ENCODE data around the gene C1QL4.
"Not testable (repeated sequence)": the region's sequence is repeated elsewhere in the genome, so short reads cannot be mapped to it uniquely, and the experiment has no call there.

C1QL4 gene

GRCh38 chr12:49336645-49337584 lies at the start of gene C1QL4:
C1QL4 (minus strand) TSS chr12:49337188; CDS start chr12:49336477, 711 bp downstream.
- H3K4me1 Mint-ChIP-seq, result peaks cover 18% of the 10 kb centered on the region
- peak; percentile 78 for ATAC-seq
- peak; percentile 94 to 96 for DNase-seq (ENCODE audit: low spot score in 2 of 2)
- H3K4me3 Mint-ChIP-seq, result peak within 1 kb of the TSS; percentile 52
- H3K9me3 Mint-ChIP-seq, result no peaks in the 10 kb centered on the region
- peaks cover 4% of the 10 kb centered on the region for H3K36me3 Mint-ChIP-seq
- peak within 1 kb of the TSS; percentile 29 for H3K27ac Mint-ChIP-seq

- not testable (repeated sequence) for H3K36me3 Mint-ChIP-seq; H3K4me1 Mint-ChIP-seq; H3K4me3 Mint-ChIP-seq; DNase-seq (ENCODE audit: low spot score in 2 of 2); H3K27ac Mint-ChIP-seq; ATAC-seq; H3K9me3 Mint-ChIP-seq
Observed at GRCh38 chr12:49380184-49380583, 43.2 kb upstream of the C1QL4 start.

GRCh38 chr12:49377386-49377785 lies 40.4 kb upstream of the C1QL4 start:
- no peak for ATAC-seq
- Mint-ChIP-seq H3K27ac (no peak overlapping the region), H3K4me1 (peaks cover 7% of the 10 kb centered on the region), H3K36me3 (peaks cover 5% of the 10 kb centered on the region), H3K9me3 (no peaks in the 10 kb centered on the region), H3K4me3 (no peak overlapping the region)
- no peak for DNase-seq (ENCODE audit: low spot score in 2 of 2)

GRCh38 chr12:49375406-49375805 lies 38.4 kb upstream of the C1QL4 start:
- no peak for DNase-seq (ENCODE audit: low spot score in 2 of 2)
- Mint-ChIP-seq H3K4me3 (no peak overlapping the region), H3K36me3 (peaks cover 5% of the 10 kb centered on the region), H3K4me1 (peaks cover 15% of the 10 kb centered on the region), H3K27ac (no peak overlapping the region), H3K9me3 (no peaks in the 10 kb centered on the region)
- ATAC-seq, result peak; percentile 72

GRCh38 chr12:49370539-49370938 lies 33.6 kb upstream of the C1QL4 start:
- Mint-ChIP-seq H3K4me3 (no peak overlapping the region), H3K36me3 (peaks cover 9% of the 10 kb centered on the region), H3K4me1 (peaks cover 27% of the 10 kb centered on the region), H3K27ac (no peak overlapping the region), H3K9me3 (no peaks in the 10 kb centered on the region)
- no peak for DNase-seq (ENCODE audit: low spot score in 2 of 2)
- ATAC-seq, result no peak

- H3K27ac Mint-ChIP-seq, result peak overlapping the region; percentile 39
- H3K9me3 Mint-ChIP-seq, result no peaks in the 10 kb centered on the region
- H3K4me3 Mint-ChIP-seq, result no peak overlapping the region
- DNase-seq (ENCODE audit: low spot score in 2 of 2) (no peak), ATAC-seq (no peak)
- peaks cover 9% of the 10 kb centered on the region for H3K36me3 Mint-ChIP-seq
- peaks cover 21% of the 10 kb centered on the region for H3K4me1 Mint-ChIP-seq
Observed at GRCh38 chr12:49369411-49370145, 32.6 kb upstream of the C1QL4 start.

GRCh38 chr12:49368240-49368600 lies 31.2 kb upstream of the C1QL4 start:
- Mint-ChIP-seq H3K4me1 (peaks cover 21% of the 10 kb centered on the region), H3K9me3 (no peaks in the 10 kb centered on the region), H3K27ac (peak overlapping the region; percentile 97), H3K4me3 (peak overlapping the region; percentile 72), H3K36me3 (peaks cover 9% of the 10 kb centered on the region)
- ATAC-seq, result no peak
- DNase-seq (ENCODE audit: low spot score in 2 of 2), result no peak

- Mint-ChIP-seq H3K36me3 (peaks cover 9% of the 10 kb centered on the region), H3K9me3 (no peaks in the 10 kb centered on the region), H3K4me1 (peaks cover 21% of the 10 kb centered on the region), H3K4me3 (peak within 1 kb of the TSS; percentile 72), H3K27ac (peak within 1 kb of the TSS; percentile 97)
- no peak for ATAC-seq
- DNase-seq (ENCODE audit: low spot score in 2 of 2), result no peak
Observed at GRCh38 chr12:49367381-49368239, 30.6 kb upstream of the C1QL4 start, which contains the start of gene SPATS2. SPATS2 (plus strand) TSS chr12:49367462; CDS start chr12:49461013, 93,551 bp downstream.

- peaks cover 9% of the 10 kb centered on the region for H3K36me3 Mint-ChIP-seq
- H3K4me3 Mint-ChIP-seq, result peak overlapping the region; percentile 72
- DNase-seq (ENCODE audit: low spot score in 2 of 2) (peak; percentile 84 to 95), ATAC-seq (peak; percentile 91)
- no peaks in the 10 kb centered on the region for H3K9me3 Mint-ChIP-seq
- H3K4me1 Mint-ChIP-seq, result peaks cover 21% of the 10 kb centered on the region
- H3K27ac Mint-ChIP-seq, result peak overlapping the region; percentile 97
Observed at GRCh38 chr12:49366652-49367380, 29.8 kb upstream of the C1QL4 start.

- Mint-ChIP-seq H3K4me1 (peaks cover 15% of the 10 kb centered on the region), H3K36me3 (peaks cover 9% of the 10 kb centered on the region), H3K27ac (peak overlapping the region; percentile 97), H3K4me3 (peak overlapping the region; percentile 72), H3K9me3 (no peaks in the 10 kb centered on the region)
- DNase-seq (ENCODE audit: low spot score in 2 of 2), result no peak
- peak; percentile 25 for ATAC-seq
Observed at GRCh38 chr12:49366096-49366651, 29.2 kb upstream of the C1QL4 start.

- Mint-ChIP-seq H3K36me3 (peaks cover 9% of the 10 kb centered on the region), H3K9me3 (no peaks in the 10 kb centered on the region), H3K4me3 (peak overlapping the region; percentile 72), H3K27ac (no peak overlapping the region), H3K4me1 (peaks cover 14% of the 10 kb centered on the region)
- ATAC-seq (no peak), DNase-seq (ENCODE audit: low spot score in 2 of 2) (no peak)
Observed at GRCh38 chr12:49365542-49365941, 28.6 kb upstream of the C1QL4 start.

GRCh38 chr12:49364989-49365388 lies 28.0 kb upstream of the C1QL4 start:
- no peak for ATAC-seq
- Mint-ChIP-seq H3K4me1 (peaks cover 14% of the 10 kb centered on the region), H3K9me3 (no peaks in the 10 kb centered on the region), H3K27ac (no peak overlapping the region), H3K4me3 (no peak overlapping the region), H3K36me3 (peaks cover 9% of the 10 kb centered on the region)
- DNase-seq (ENCODE audit: low spot score in 2 of 2), result no peak

- Mint-ChIP-seq H3K27ac (no peak overlapping the region), H3K4me1 (no peaks in the 10 kb centered on the region), H3K36me3 (peaks cover 9% of the 10 kb centered on the region), H3K4me3 (no peak overlapping the region), H3K9me3 (no peaks in the 10 kb centered on the region)
- DNase-seq (ENCODE audit: low spot score in 2 of 2) (no peak), ATAC-seq (no peak)
Observed at GRCh38 chr12:49362077-49362476, 25.1 kb upstream of the C1QL4 start.

- no peaks in the 10 kb centered on the region for H3K9me3 Mint-ChIP-seq
- H3K27ac Mint-ChIP-seq, result no peak overlapping the region
- H3K36me3 Mint-ChIP-seq, result no peaks in the 10 kb centered on the region
- DNase-seq (ENCODE audit: low spot score in 2 of 2) (no peak), ATAC-seq (no peak)
- no peaks in the 10 kb centered on the region for H3K4me1 Mint-ChIP-seq
- no peak overlapping the region for H3K4me3 Mint-ChIP-seq
Observed at GRCh38 chr12:49359671-49360070, 22.7 kb upstream of the C1QL4 start.
